HepG2 (cell line): ENCODE data around the gene RNFT2. TPM values are rescaled to one million over a fixed set of nuclear protein-coding genes. Genes with fewer than 3 reads are reported as not detected.

Experiments used
- ATAC-seq: fragments of 200-7000 bp; cut with Tn5 transposase; 3 replicates; pipeline ENCODE4 v1.9.1; 2020; ENCODE audit warnings: mild to moderate bottlenecking, moderate library complexity
- BruUV-seq: library from RNA; stranded (reverse); fragments of 400-500 nt; replicated peaks from 2 replicates; lab custom pipeline; 2021; lab: Mats Ljungman, UMichigan
- CTCF ChIA-PET: fragments of 300-600 bp; formaldehyde crosslinking; extraction: SDS; loops from one replicate; lab custom pipeline; 2021; ENCODE audit warnings: low total read pairs, inconsistent platforms, low intra/inter-chr PET ratio; lab: Yijun Ruan, JAX
- POLR2A ChIA-PET: fragments of 350-600 bp; sonication (Branson Sonifier 250); formaldehyde crosslinking; loops from one replicate; lab custom pipeline; 2020; ENCODE audit warnings: antibody characterized with exemption, inconsistent platforms; lab: Yijun Ruan, JAX
- DNase-seq: peaks from one replicate; pipeline ENCODE4 v3.0.0-alpha.2; 2015; ENCODE audit warnings: low spot score
- FAIRE-seq: peaks from 3 replicates; lab custom pipeline; 2011; peaks lifted over from hg19 to GRCh38; lab: Jason Lieb, UNC
- H2AFZ ChIP-seq: one replicate; pipeline ENCODE4 v1.6.1; 2011; ENCODE audit warnings: low read length, inconsistent platforms
- H3K27ac ChIP-seq: fragments of 300-600 bp; 3 replicates; pipeline ENCODE4 v1.8.0; 2011; ENCODE audit warnings: mixed run types, mild to moderate bottlenecking, mixed read lengths, low read length, inconsistent platforms; ENCODE audit not compliant: insufficient read depth; ENCODE audit errors: extremely low read length
- H3K27me3 ChIP-seq, 2 experiments: fragments of 200-600 bp in 1 of 2; 2 replicates in 1 of 2; 3 replicates in 1 of 2; pipeline versions ENCODE4 v1.6.0 to v1.8.0; 2011; ENCODE audit warnings: low read length in 2 of 2, mild to moderate bottlenecking in 2 of 2, moderate library complexity in 2 of 2, inconsistent platforms in 1 of 2; ENCODE audit not compliant: insufficient read depth in 2 of 2, control insufficient read depth in 1 of 2
- H3K36me3 ChIP-seq, 2 experiments: fragments of 200-600 bp in 1 of 2; replicated peaks in 1 of 2; 2 replicates in 1 of 2; 3 replicates in 1 of 2; pipeline versions ENCODE4 v1.5.1 to v1.8.0; 2011; ENCODE audit warnings: low read length in 2 of 2, inconsistent platforms in 1 of 2; ENCODE audit not compliant: insufficient read depth in 2 of 2, control insufficient read depth in 1 of 2
- H3K4me1 ChIP-seq: 2 replicates; pipeline ENCODE4 v1.5.1; 2012; ENCODE audit warnings: low read length, inconsistent platforms; ENCODE audit not compliant: insufficient read depth
- H3K4me2 ChIP-seq: 2 replicates; pipeline ENCODE4 v1.6.0; 2011; ENCODE audit warnings: low read depth, low read length, inconsistent platforms
- H3K4me3 ChIP-seq, 3 experiments: fragments of 200-600 bp in 1 of 3; sonication (generic), shearing (Covaris generic) in 1 of 3; replicated peaks in 1 of 3; 2 replicates each; pipeline ENCODE4 v1.5.1; 2011 to 2016; ENCODE audit warnings: low read length in 3 of 3, inconsistent platforms in 2 of 3, low read depth in 2 of 3, mild to moderate bottlenecking in 2 of 3, control low read depth in 1 of 3, mixed read lengths in 1 of 3; ENCODE audit not compliant: insufficient read depth in 1 of 3
- H3K79me2 ChIP-seq: one replicate; pipeline ENCODE4 v1.6.1; 2011; ENCODE audit warnings: low read length, inconsistent platforms; ENCODE audit not compliant: insufficient read depth
- H3K9ac ChIP-seq: 2 replicates; pipeline ENCODE4 v1.6.0; 2011; ENCODE audit warnings: mild to moderate bottlenecking, low read depth, low read length, inconsistent platforms; ENCODE audit not compliant: insufficient read depth
- H3K9me3 ChIP-seq: 2 replicates; pipeline ENCODE4 v1.5.1; 2012; ENCODE audit warnings: mild to moderate bottlenecking, low read length
- H4K20me1 ChIP-seq: 2 replicates; pipeline ENCODE4 v1.6.0; 2011; ENCODE audit warnings: inconsistent platforms, mild to moderate bottlenecking, low read length, moderate library complexity; ENCODE audit not compliant: insufficient read depth
- CBFB ChIP-seq: sonication (generic); formaldehyde crosslinking; IDR thresholded peaks from 2 replicates; pipeline ENCODE4 v1.4.0; 2020; ENCODE audit warnings: missing genetic modification reagents
- CREB1 ChIP-seq, 2 experiments: fragments of 450-650 bp in 1 of 2; IDR thresholded peaks; 2 replicates each; pipeline ENCODE4 v1.6.1; 2016 to 2017; ENCODE audit warnings: control low read depth in 1 of 2, mild to moderate bottlenecking in 1 of 2, missing compliant biosample characterization in 1 of 2, missing genetic modification characterization in 1 of 2
- CREM ChIP-seq, 2 experiments: sonication (generic) in 1 of 2; formaldehyde crosslinking in 1 of 2; IDR thresholded peaks; 2 replicates each; pipeline versions ENCODE4 v1.4.0 to v1.6.1; 2016 to 2020; ENCODE audit warnings: antibody characterized with exemption in 1 of 2, mild to moderate bottlenecking in 1 of 2, missing genetic modification reagents in 1 of 2
- GATAD2A ChIP-seq: IDR thresholded peaks from 2 replicates; pipeline ENCODE4 v1.6.1; 2016
- KAT2B ChIP-seq: fragments of 150-350 bp; IDR thresholded peaks from 2 replicates; pipeline ENCODE4 v1.6.1; 2014; ENCODE audit warnings: low read depth, low read length, borderline replicate concordance
- MTA3 ChIP-seq: sonication (generic); formaldehyde crosslinking; IDR thresholded peaks from 2 replicates; pipeline ENCODE4 v1.4.0; 2020; ENCODE audit warnings: missing genetic modification reagents
- POLR2A ChIP-seq, 2 experiments: IDR thresholded peaks; 2 replicates each; pipeline ENCODE4 v1.6.1; 2011; ENCODE audit warnings: low read depth in 2 of 2, low read length in 2 of 2, mild to moderate bottlenecking in 1 of 2, moderate library complexity in 1 of 2; ENCODE audit not compliant: insufficient read depth in 1 of 2
- RBM22 ChIP-seq: fragments of 200-400 bp; formaldehyde crosslinking; optimal IDR thresholded peaks from 2 replicates; pipeline ENCODE3; 2017; ENCODE audit warnings: mild to moderate bottlenecking, low read length, moderate library complexity
- RCOR2 ChIP-seq: IDR thresholded peaks from 2 replicates; pipeline ENCODE4 v1.6.1; 2016; ENCODE audit warnings: missing biosample characterization, missing genetic modification reagents
- ZMYM4 ChIP-seq: sonication (generic); formaldehyde crosslinking; IDR thresholded peaks from 2 replicates; pipeline ENCODE4 v1.8.1; 2023; ENCODE audit warnings: mild to moderate bottlenecking, missing genetic modification reagents
- ZNF317 ChIP-seq: sonication (generic); formaldehyde crosslinking; IDR thresholded peaks from 2 replicates; pipeline ENCODE4 v1.5.0; 2020; ENCODE audit warnings: mild to moderate bottlenecking, missing genetic modification reagents
- ZNF558 ChIP-seq: sonication (generic); formaldehyde crosslinking; IDR thresholded peaks from 2 replicates; pipeline ENCODE4 v1.9.0; 2022; ENCODE audit warnings: mild to moderate bottlenecking, missing genetic modification reagents, borderline replicate concordance
- WGBS: methylation state at CpG from one replicate; pipeline ENCODE4 v1.1.6; 2017; ENCODE audit warnings: low lambda C conversion rate; 5-methylcytosine and 5-hydroxymethylcytosine counted together
- in situ Hi-C: cut with HindIII; loops from 2 replicates; pipeline ENCODE4 v1.10.0; 2017; ENCODE audit warnings: low pct_unique_long_range_greater_than_20kb; ENCODE audit not compliant: extremely low pct_ligation_motif_present
- intact Hi-C: fragments of 100-400 bp; cut with micrococcal nuclease; formaldehyde crosslinking; loops from one replicate; pipeline ENCODE4 v1.10.0; 2022; ENCODE audit not compliant: unreplicated experiment
- polyA plus RNA-seq, 8 experiments: library from polyadenylated mRNA; depleted of rRNA in 3 of 8; stranded (reverse) in 7 of 8; unstranded in 1 of 8; fragments of >200 nt; fragmentation: Illumina TruSeq in 4 of 8; extraction: Trizol in 4 of 8; gene quantifications; 2 replicates each; pipeline versions ENCODE4 v1.2.1 to v1.2.3, GENCODE V29; 2011 to 2016; ENCODE audit warnings: low read depth in 4 of 8, missing spikeins in 1 of 8, mixed read lengths in 1 of 8; ENCODE audit not compliant: insufficient read depth in 1 of 8
- total RNA-seq, 5 experiments: library from RNA; depleted of rRNA; stranded (reverse); fragments of >200 nt; fragmentation: Illumina TruSeq; extraction: Trizol; gene quantifications; 2 replicates each; pipeline ENCODE4 v1.2.3, GENCODE V29; 2016; ENCODE audit warnings: low read depth in 1 of 5
- TF ChIP-seq, protein P1 (sequence below): sonication (generic); formaldehyde crosslinking; IDR thresholded peaks from 2 replicates; pipeline ENCODE4 v1.4.0; 2020; ENCODE audit warnings: missing genetic modification reagents, borderline replicate concordance

The RNFT2 gene
- total and polyA plus RNA-seq, 2 of the 13 experiments (the other 11 are each of a cell fraction or from before 2014, with no cell fraction given) = 3.3 to 8.3 TPM

DNA sequence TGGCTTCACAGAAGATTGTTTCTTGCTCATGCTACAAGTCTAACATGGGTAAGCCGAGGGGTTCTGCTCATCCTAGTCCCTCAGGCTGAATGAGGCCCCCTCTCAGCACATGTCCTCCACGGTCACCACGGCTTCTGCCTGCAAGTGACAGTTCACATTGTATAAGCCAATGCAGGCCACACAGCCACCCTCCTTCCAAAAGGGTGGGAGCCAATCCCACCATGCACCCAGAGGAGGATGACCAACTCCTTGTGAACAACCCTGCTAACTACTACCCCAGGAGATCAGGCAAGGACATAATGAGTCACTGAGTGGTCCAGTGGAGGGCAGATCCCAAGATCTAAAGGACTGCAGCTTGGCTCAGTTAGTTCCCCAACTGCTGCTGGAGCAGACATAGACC lies 6.3 kb upstream of the RNFT2 start:
- DNase-seq (no peak), ATAC-seq (no peak), FAIRE-seq (no peak)
- intact Hi-C loops = loop anchor here (10.0 kb wide), 1 partner anchor 183 kb away; the partner anchor contains the start of gene FBXW8
- ChIA-PET POLR2A (no interaction called here), CTCF (no interaction called here)
- H3K9ac ChIP-seq = no peak overlapping the region
- H3K4me3 ChIP-seq = no peak overlapping the region
- H3K36me3 ChIP-seq = peaks cover 1 to 9% of the 10 kb centered on the region in 2 experiments; a peak in 2 of 5 replicates
- 90% methylated on average over 3 of the region's 3 CpGs for WGBS
- BruUV-seq = no TSS peak
- H3K4me2 ChIP-seq = no peak overlapping the region
- in situ Hi-C loops = no loop called here
- H3K79me2 ChIP-seq = peaks cover 55% of the 10 kb centered on the region
- no peaks in the 10 kb centered on the region for H3K9me3 ChIP-seq
- H3K4me1 ChIP-seq = peaks cover 75% of the 10 kb centered on the region
- no peak overlapping the region for H2AFZ ChIP-seq
- peak; percentile 63 for TF ChIP-seq RBM22
- no peak for TF ChIP-seq POLR2A (IDR thresholded peaks at IDR 0.05; ENCODE audit: insufficient read depth in 1 of 2, low read depth in 2 of 2, low read length in 2 of 2)
- no peak overlapping the region for H3K27ac ChIP-seq
- H4K20me1 ChIP-seq = peaks cover 14% of the 10 kb centered on the region; the same call in 1 of the 2 replicates
- H3K27me3 ChIP-seq = no peaks in the 10 kb centered on the region; a peak in 1 of 5 replicates

DNA sequence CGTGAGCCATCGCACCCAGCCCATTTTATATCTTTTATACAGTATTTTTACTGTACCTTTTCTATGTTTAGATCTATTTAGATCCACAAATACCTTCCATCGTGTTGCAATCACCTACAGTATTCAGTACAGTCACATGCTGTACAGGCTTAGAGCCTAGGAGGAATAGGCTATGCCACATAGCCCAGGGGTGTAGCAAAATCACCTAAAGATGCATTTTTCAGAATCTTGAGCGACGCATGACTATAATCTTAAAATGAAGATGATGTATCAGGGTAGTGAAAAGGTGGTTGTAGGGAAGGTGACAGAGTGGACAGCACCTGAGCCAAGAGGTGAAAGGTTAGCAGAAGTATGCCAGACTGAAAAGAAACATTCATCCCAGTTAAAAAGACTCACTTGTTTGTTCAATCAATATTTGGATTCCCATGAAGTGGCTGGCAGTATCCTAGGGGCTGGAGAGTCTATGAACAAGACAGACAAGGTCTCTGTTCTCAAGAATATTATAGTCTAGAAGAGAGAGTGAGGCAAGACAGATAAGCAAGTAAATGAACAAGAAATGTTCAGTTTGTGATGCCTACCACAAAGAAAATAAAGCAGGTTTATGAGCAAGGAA lies 3.9 kb upstream of the RNFT2 start:
- intact Hi-C loops = loop anchor here (1.0 to 10.0 kb wide), 2 partner anchors 181 to 357 kb away; partner anchors contain the start of gene FBXW8
- peak; percentile 85 for FAIRE-seq
- H2AFZ ChIP-seq = no peak overlapping the region
- H3K4me2 ChIP-seq = peak overlapping the region; percentile 32
- peak; percentile 89 for DNase-seq
- H3K4me1 ChIP-seq = peaks cover 69% of the 10 kb centered on the region
- ChIA-PET POLR2A (no interaction called here), CTCF (no interaction called here)
- in situ Hi-C loops = no loop called here
- WGBS = 42% methylated on average over 5 of the region's 5 CpGs
- ATAC-seq = peak; percentile 25
- peak overlapping the region; percentile 41 for H3K27ac ChIP-seq
- H3K9ac ChIP-seq = no peak overlapping the region
- H3K4me3 ChIP-seq = no peak overlapping the region; a peak in 1 of 6 replicates
- H4K20me1 ChIP-seq = peaks cover 9% of the 10 kb centered on the region; the same call in 1 of the 2 replicates
- H3K9me3 ChIP-seq = no peaks in the 10 kb centered on the region
- H3K36me3 ChIP-seq = peaks cover 0 to 6% of the 10 kb centered on the region in 2 experiments; a peak in 2 of 5 replicates
- BruUV-seq = no TSS peak
- no peaks in the 10 kb centered on the region; a peak in 1 of 5 replicates for H3K27me3 ChIP-seq
- H3K79me2 ChIP-seq = peaks cover 53% of the 10 kb centered on the region
- peak; percentile 65; the same call in 1 of the 2 replicates for TF ChIP-seq CREM (IDR thresholded peaks at IDR 0.05)
- TF ChIP-seq CREM (CRISPR knock-in tag; IDR thresholded peaks at IDR 0.05) = no peak
- no peak for TF ChIP-seq CBFB (CRISPR knock-in tag)
- TF ChIP-seq KAT2B = peak; percentile 28; the same call in 1 of the 2 replicates
- no peak for TF ChIP-seq CREB1 (IDR thresholded peaks at IDR 0.05)
- TF ChIP-seq CREB1 (CRISPR knock-in tag; IDR thresholded peaks at IDR 0.05) = peak; percentile 58
- TF ChIP-seq RCOR2 (CRISPR knock-in tag) = 0 out of 2 replicates have a peak, but pooled peaks have one; percentile 64
- 0 out of 2 replicates have a peak, but pooled peaks have one; percentile 18 for TF ChIP-seq ZMYM4
- TF ChIP-seq GATAD2A = peak; percentile 87
- 0 out of 2 replicates have a peak, but pooled peaks have one; percentile 14 for TF ChIP-seq ZNF317 (CRISPR knock-in tag)
- TF ChIP-seq ZNF558 (CRISPR knock-in tag) = no peak
- TF ChIP-seq, protein P1, sequence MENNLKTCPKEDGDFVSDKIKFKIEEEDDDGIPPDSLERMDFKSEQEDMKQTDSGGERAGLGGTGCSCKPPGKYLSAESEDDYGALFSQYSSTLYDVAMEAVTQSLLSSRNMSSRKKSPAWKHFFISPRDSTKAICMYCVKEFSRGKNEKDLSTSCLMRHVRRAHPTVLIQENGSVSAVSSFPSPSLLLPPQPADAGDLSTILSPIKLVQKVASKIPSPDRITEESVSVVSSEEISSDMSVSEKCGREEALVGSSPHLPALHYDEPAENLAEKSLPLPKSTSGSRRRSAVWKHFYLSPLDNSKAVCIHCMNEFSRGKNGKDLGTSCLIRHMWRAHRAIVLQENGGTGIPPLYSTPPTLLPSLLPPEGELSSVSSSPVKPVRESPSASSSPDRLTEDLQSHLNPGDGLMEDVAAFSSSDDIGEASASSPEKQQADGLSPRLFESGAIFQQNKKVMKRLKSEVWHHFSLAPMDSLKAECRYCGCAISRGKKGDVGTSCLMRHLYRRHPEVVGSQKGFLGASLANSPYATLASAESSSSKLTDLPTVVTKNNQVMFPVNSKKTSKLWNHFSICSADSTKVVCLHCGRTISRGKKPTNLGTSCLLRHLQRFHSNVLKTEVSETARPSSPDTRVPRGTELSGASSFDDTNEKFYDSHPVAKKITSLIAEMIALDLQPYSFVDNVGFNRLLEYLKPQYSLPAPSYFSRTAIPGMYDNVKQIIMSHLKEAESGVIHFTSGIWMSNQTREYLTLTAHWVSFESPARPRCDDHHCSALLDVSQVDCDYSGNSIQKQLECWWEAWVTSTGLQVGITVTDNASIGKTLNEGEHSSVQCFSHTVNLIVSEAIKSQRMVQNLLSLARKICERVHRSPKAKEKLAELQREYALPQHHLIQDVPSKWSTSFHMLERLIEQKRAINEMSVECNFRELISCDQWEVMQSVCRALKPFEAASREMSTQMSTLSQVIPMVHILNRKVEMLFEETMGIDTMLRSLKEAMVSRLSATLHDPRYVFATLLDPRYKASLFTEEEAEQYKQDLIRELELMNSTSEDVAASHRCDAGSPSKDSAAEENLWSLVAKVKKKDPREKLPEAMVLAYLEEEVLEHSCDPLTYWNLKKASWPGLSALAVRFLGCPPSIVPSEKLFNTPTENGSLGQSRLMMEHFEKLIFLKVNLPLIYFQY (CRISPR knock-in tag) = no peak
- no peak for TF ChIP-seq MTA3 (CRISPR knock-in tag)
